CD4-positive, alpha-beta T cell (primary cell): ENCODE results near the gene ENTPD3. TPM values are rescaled to one million over a fixed set of nuclear protein-coding genes. Genes with fewer than 3 reads are reported as not detected.

Experiments used
- ATAC-seq: fragments of 200-7000 bp; cut with Tn5 transposase; one replicate; pipeline ENCODE4 v1.10.0; 2022; ENCODE audit warnings: mild to moderate bottlenecking; ENCODE audit not compliant: poor library complexity
- CTCF ChIA-PET: fragments of 350-600 bp; sonication (Branson Sonifier 250); formaldehyde crosslinking; loops from one replicate; lab custom pipeline; 2021; ENCODE audit warnings: antibody characterized with exemption, inconsistent platforms; lab: Charles Lee
- POLR2A ChIA-PET: fragments of 350-600 bp; sonication (Branson Sonifier 250); formaldehyde crosslinking; loops from one replicate; lab custom pipeline; 2021; ENCODE audit warnings: antibody characterized with exemption, inconsistent platforms; lab: Charles Lee
- DNase-seq, 14 experiments: peaks; one replicate each; pipeline ENCODE4 v3.0.0-alpha.2; 2013 to 2020; ENCODE audit warnings: mixed read lengths in 2 of 14
- H3K27ac ChIP-seq, 2 donors: one replicate each; pipeline versions ENCODE4 v1.5.1 to v1.7.0; 2013; ENCODE audit warnings: low read length in 2 of 2, low read depth in 1 of 2, mild to moderate bottlenecking in 1 of 2
- H3K27me3 ChIP-seq, 2 experiments: 1 replicate in 1 of 2; 2 replicates in 1 of 2; pipeline versions ENCODE4 v1.6.1 to v1.7.0; 2013; ENCODE audit warnings: low read length in 2 of 2, control low read depth in 1 of 2, mild to moderate bottlenecking in 1 of 2, moderate library complexity in 1 of 2; ENCODE audit not compliant: insufficient read depth in 2 of 2, control insufficient read depth in 1 of 2
- H3K36me3 ChIP-seq: one replicate; pipeline ENCODE4 v1.6.1; 2013; ENCODE audit warnings: low read length, control low read depth; ENCODE audit not compliant: insufficient read depth
- H3K4me1 ChIP-seq: one replicate; pipeline ENCODE4 v1.6.1; 2013; ENCODE audit warnings: low read length, control low read depth; ENCODE audit not compliant: insufficient read depth
- H3K4me3 ChIP-seq: one replicate; pipeline ENCODE4 v1.5.1; 2013; ENCODE audit warnings: mild to moderate bottlenecking, low read length, moderate library complexity
- H3K9me3 ChIP-seq, 2 experiments: 1 replicate in 1 of 2; 2 replicates in 1 of 2; pipeline versions ENCODE4 v1.6.1 to v1.7.0; 2013; ENCODE audit warnings: low read length in 2 of 2, mild to moderate bottlenecking in 2 of 2, control low read depth in 1 of 2, moderate library complexity in 1 of 2; ENCODE audit not compliant: control insufficient read depth in 1 of 2, insufficient read depth in 1 of 2
- H3K27ac Mint-ChIP-seq: one replicate; pipeline ENCODE4 v1.8.0; 2020; ENCODE audit warnings: mixed read lengths
- H3K27me3 Mint-ChIP-seq: one replicate; pipeline ENCODE4 v1.8.0; 2021; ENCODE audit warnings: mixed read lengths
- H3K36me3 Mint-ChIP-seq: one replicate; pipeline ENCODE4 v1.8.0; 2021; ENCODE audit warnings: low read depth, mixed read lengths
- H3K4me1 Mint-ChIP-seq: one replicate; pipeline ENCODE4 v1.8.0; 2021; ENCODE audit warnings: low read depth, mixed read lengths
- H3K4me3 Mint-ChIP-seq: one replicate; pipeline ENCODE4 v1.8.0; 2020; ENCODE audit warnings: mild to moderate bottlenecking, mixed read lengths
- H3K9me3 Mint-ChIP-seq: one replicate; pipeline ENCODE4 v1.8.0; 2020; ENCODE audit warnings: mixed read lengths
- intact Hi-C, 2 experiments: fragments of 100-400 bp; cut with DNase I in 1 of 2; cut with micrococcal nuclease in 1 of 2; formaldehyde crosslinking; loops; one replicate each; pipeline versions ENCODE4 v1.15.1 to v1.9.0; 2023 to 2025; cut with DNase I, micrococcal nuclease
- total RNA-seq, 174 experiments: library from RNA in 2 of 174; stranded (reverse) in 2 of 174; gene quantifications; one replicate each; pipeline ENCODE4 v1.2.3 and lab custom pipeline; 2021 to 2026
- TF ChIP-seq, protein P1 (sequence below): fragments of 200-600 bp; IDR thresholded peaks from one replicate; pipeline ENCODE4 v1.8.0; 2022; ENCODE audit warnings: antibody characterized with exemption, mild to moderate bottlenecking

Gene ENTPD3
- total RNA-seq, 2 experiments from 2014 or later, result not detected

DNA sequence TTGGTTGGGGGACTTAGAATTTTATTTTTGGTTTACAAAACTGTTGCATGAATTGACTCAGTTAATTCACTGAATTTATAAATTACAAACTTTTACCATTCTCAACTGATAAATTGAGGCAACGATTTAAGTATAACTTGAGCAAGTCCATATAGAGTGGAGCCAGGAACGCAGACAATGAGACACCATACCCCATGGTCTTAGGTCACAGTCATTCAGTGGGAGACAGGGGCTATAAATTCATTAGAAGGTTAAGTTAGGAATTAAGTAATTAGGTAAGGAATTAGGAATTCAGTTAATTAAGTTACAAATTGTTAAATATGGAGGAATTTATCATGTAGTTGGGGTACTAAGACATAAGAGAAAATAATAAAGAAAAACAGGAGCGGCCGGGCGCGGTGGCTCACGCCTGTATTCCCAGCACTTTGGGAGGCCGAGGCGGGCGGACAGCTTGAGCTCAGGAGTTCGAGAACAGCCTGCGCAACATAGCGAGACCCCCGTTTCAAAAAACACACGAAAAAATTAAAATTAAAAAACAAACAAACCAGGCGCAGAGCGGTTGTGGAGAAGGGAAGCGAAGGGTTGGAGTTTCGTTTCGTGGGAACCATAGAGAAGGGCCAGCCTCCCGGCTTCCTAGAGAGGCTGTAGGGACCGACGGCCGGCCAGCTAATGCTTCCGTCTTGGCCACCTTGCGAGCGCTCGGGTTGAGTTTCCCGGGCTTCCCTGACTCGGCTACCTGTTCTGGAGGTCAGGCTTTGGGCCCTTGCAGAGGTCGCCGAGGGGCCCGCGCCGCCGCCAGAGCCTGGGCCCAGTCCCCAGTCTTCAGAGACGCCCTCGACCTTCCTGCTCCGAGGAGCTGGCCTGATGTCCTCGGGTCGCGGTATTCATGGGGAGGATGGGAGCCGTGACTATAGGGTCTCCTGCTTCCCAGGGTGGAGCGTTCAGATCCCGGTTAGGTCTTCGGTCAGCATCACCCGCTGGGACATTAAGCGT, 89.8 kb downstream of the ENTPD3 start, which contains the start of gene ZNF619:
TSS of gene ZNF619 (plus strand) at position 645 of the 993 bp plus-strand sequence. CDS start 858 bp downstream, outside the sequence.
- Mint-ChIP-seq H3K27me3 (no peaks in the 10 kb centered on the region), H3K9me3 (no peaks in the 10 kb centered on the region), H3K4me3 (peak within 1 kb of the TSS; percentile 87), H3K36me3 (peaks cover 46% of the 10 kb centered on the region), H3K27ac (peak within 1 kb of the TSS; percentile 64), H3K4me1 (peaks cover 24% of the 10 kb centered on the region)
- ChIA-PET CTCF (interaction anchor here (1.2 kb wide), 1 partner anchor 29 kb away, joined by 3 read pairs; the partner anchor contains the start of gene ZNF620), POLR2A (interaction anchor here (0.6 to 2.2 kb wide), 7 partner anchors 12 to 47 kb away, joined by 3 to 17 read pairs (median 9); partner anchors contain the start of genes RPL14 and ZNF620)
- ATAC-seq (peak; percentile 80), DNase-seq (peak in 13 of 14 experiments; percentile 22 to 80 (median 46))
- peak within 1 kb of the TSS in 1 of 2 donors; percentile 61 for H3K27ac ChIP-seq
- no peaks in the 10 kb centered on the region for H3K9me3 ChIP-seq
- H3K4me1 ChIP-seq, result peaks cover 17% of the 10 kb centered on the region
- H3K36me3 ChIP-seq, result peaks cover 21% of the 10 kb centered on the region
- peak within 1 kb of the TSS; percentile 80 for H3K4me3 ChIP-seq
- no peaks in the 10 kb centered on the region for H3K27me3 ChIP-seq
- TF ChIP-seq, protein P1, sequence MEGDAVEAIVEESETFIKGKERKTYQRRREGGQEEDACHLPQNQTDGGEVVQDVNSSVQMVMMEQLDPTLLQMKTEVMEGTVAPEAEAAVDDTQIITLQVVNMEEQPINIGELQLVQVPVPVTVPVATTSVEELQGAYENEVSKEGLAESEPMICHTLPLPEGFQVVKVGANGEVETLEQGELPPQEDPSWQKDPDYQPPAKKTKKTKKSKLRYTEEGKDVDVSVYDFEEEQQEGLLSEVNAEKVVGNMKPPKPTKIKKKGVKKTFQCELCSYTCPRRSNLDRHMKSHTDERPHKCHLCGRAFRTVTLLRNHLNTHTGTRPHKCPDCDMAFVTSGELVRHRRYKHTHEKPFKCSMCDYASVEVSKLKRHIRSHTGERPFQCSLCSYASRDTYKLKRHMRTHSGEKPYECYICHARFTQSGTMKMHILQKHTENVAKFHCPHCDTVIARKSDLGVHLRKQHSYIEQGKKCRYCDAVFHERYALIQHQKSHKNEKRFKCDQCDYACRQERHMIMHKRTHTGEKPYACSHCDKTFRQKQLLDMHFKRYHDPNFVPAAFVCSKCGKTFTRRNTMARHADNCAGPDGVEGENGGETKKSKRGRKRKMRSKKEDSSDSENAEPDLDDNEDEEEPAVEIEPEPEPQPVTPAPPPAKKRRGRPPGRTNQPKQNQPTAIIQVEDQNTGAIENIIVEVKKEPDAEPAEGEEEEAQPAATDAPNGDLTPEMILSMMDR, result no peak
- intact Hi-C loops, result loop anchor here (1.0 to 5.0 kb wide), 4 partner anchors 16 to 169 kb away; partner anchors contain the start of genes EIF1B (in 1 of the 2) and ZNF621 (in 1 of the 2)

DNA sequence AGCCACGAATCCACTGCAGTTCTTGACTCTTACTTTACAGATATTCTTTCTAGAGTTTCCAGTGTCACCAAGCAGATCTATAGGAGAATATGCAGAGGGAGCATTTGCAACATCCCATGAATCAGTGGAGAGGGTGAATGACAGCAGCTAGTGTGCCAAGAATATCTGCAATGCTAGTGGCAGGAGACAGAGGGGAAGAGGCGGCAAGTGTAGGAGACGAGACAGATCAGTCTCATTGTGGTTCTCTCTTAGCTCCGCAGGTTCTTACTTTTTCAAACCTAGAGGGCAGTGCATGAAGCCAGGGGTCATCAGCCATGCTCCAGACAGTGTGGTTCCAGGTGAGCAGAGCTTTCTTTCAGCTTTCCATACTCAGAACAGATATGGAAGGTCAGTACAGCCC, 90.7 kb downstream of the ENTPD3 start:
- intact Hi-C loops, result loop anchor here (1.0 to 5.0 kb wide), 4 partner anchors 17 to 170 kb away; partner anchors contain the start of genes EIF1B (in 1 of the 2) and ZNF621 (in 1 of the 2)
- Histone ChIP-seq H3K27me3 (no peaks in the 10 kb centered on the region), H3K4me1 (peaks cover 25% of the 10 kb centered on the region), H3K36me3 (peaks cover 28% of the 10 kb centered on the region), H3K9me3 (no peaks in the 10 kb centered on the region), H3K27ac (no peak overlapping the region), H3K4me3 (peak overlapping the region; percentile 80)
- H3K36me3 Mint-ChIP-seq, result peaks cover 54% of the 10 kb centered on the region
- H3K27me3 Mint-ChIP-seq, result no peaks in the 10 kb centered on the region
- ATAC-seq (no peak), DNase-seq (no peak)
- ChIA-PET CTCF (no interaction called here), POLR2A (interaction anchor here (1.3 to 2.2 kb wide), 6 partner anchors 13 to 46 kb away, joined by 6 to 17 read pairs (median 12); partner anchors contain the start of genes RPL14 and ZNF620)
- peak overlapping the region; percentile 87 for H3K4me3 Mint-ChIP-seq
- H3K9me3 Mint-ChIP-seq, result no peaks in the 10 kb centered on the region
- H3K4me1 Mint-ChIP-seq, result peaks cover 31% of the 10 kb centered on the region
- H3K27ac Mint-ChIP-seq, result peak overlapping the region; percentile 64
- TF ChIP-seq, protein P1, result no peak

Other genes starting within 250 kb of the ENTPD3 start
- gene EIF1B, start 77.5 kb upstream of the ENTPD3 start, total RNA-seq, result 100 to 1,000 TPM; 112 to 120 TPM
- 1,000 to 10,000 TPM; 3,546 to 3,721 TPM for gene RPL14, start 70.2 kb downstream of the ENTPD3 start, total RNA-seq
- gene ZNF619, start 89.9 kb downstream of the ENTPD3 start, total RNA-seq, result 1 to 10 TPM; 2.6 to 2.9 TPM
- 1 to 10 TPM in 1 of 2 experiments, under 1 TPM in 1; 0.82 to 1.0 TPM for gene ZNF620, start 118.9 kb downstream of the ENTPD3 start, total RNA-seq
- 1 to 10 TPM; 8.6 to 8.8 TPM for gene ZNF621, start 137.8 kb downstream of the ENTPD3 start, total RNA-seq